ENCODE results near the gene SUGP1. TPM values are rescaled to one million over a fixed set of nuclear protein-coding genes. Genes with fewer than 3 reads are reported as not detected.

SUGP1 gene
- total RNA-seq (2021): 73.8 and 86.1 TPM in 2 replicates
- Bru-seq, nascent RNA: percentile 68 among the genes with signal in this experiment
- percentile 68 among the genes with signal in this experiment for BruChase-seq, experiment 1, labeled RNA remaining after a 2-hour chase
- percentile 73 among the genes with signal in this experiment for BruChase-seq, experiment 2, labeled RNA remaining after a 6-hour chase
- long read RNA-seq, transcript SUGP1-201 (14 exons, 2,423 nt): major isoform, 64 of 102 reads
- long read RNA-seq, partial matches to known transcripts: 17 of 102 reads
- long read RNA-seq, other reads (novel, unspliced or antisense): 17 of 102 reads

GRCh38 chr19:19320361-19321140 is at the start of gene SUGP1, which contains the start of gene MAU2:
SUGP1 (minus strand) TSS chr19:19320509; CDS start chr19:19320496, 13 bp downstream.
MAU2 (plus strand) TSS chr19:19320829; CDS start chr19:19320860, 31 bp downstream.
- no TSS peak for BruUV-seq (replicated peaks)
- Histone ChIP-seq H3K27me3 (replicated peaks; ENCODE audit: insufficient read depth, low read depth, low read length, poor library complexity) (no peaks in the 10 kb centered on the region), H3K4me1 (ENCODE audit: insufficient read depth, low read length, poor library complexity, severe bottlenecking) (peaks cover 7% of the 10 kb centered on the region), H3K27ac (ENCODE audit: low read depth, low read length, poor library complexity, severe bottlenecking) (peak within 1 kb of the TSS; percentile 95), H3K36me3 (ENCODE audit: insufficient read depth, low read length, poor library complexity, severe bottlenecking) (peaks cover 25% of the 10 kb centered on the region), H3K9me3 (ENCODE audit: low read depth, low read length, poor library complexity, severe bottlenecking) (no peaks in the 10 kb centered on the region), H3K4me3 (ENCODE audit: low read depth, low read length, poor library complexity, severe bottlenecking) (peak within 1 kb of the TSS; percentile 85)
- CTCF ChIA-PET: interaction anchor here (0.5 kb wide), 1 partner anchor 72 kb away, joined by 4 read pairs; no protein-coding TSS in a partner anchor
- peak; percentile 95 for DNase-seq (ENCODE audit: low spot score)
- TF ChIP-seq CTCF (conservative IDR thresholded peaks at IDR 0.05; ENCODE audit: low read depth, low read length): 0 out of 2 replicates have a peak, but pooled peaks have one; percentile 20
- no peak for TF ChIP-seq EZH2 (IDR thresholded peaks at IDR 0.05; ENCODE audit: borderline replicate concordance, low read depth, low read length, poor library complexity, severe bottlenecking)
- intact Hi-C loops (cut with micrococcal nuclease; ENCODE audit: unreplicated experiment): loop anchor here (1.0 kb wide), 1 partner anchor 127 kb away; no protein-coding TSS in a partner anchor
- POLR2A ChIA-PET (ENCODE audit: low non-redundant PET): no interaction called here

GRCh38 chr19:19368087-19368486 is 47.8 kb upstream of the SUGP1 start:
- TF ChIP-seq CTCF (conservative IDR thresholded peaks at IDR 0.05; ENCODE audit: low read depth, low read length) (no peak), EZH2 (IDR thresholded peaks at IDR 0.05; ENCODE audit: borderline replicate concordance, low read depth, low read length, poor library complexity, severe bottlenecking) (no peak)
- no peaks in the 10 kb centered on the region for H3K36me3 ChIP-seq (ENCODE audit: insufficient read depth, low read length, poor library complexity, severe bottlenecking)
- H3K4me3 ChIP-seq (ENCODE audit: low read depth, low read length, poor library complexity, severe bottlenecking): no peak overlapping the region
- no peak overlapping the region for H3K27ac ChIP-seq (ENCODE audit: low read depth, low read length, poor library complexity, severe bottlenecking)
- H3K27me3 ChIP-seq (replicated peaks; ENCODE audit: insufficient read depth, low read depth, low read length, poor library complexity): no peaks in the 10 kb centered on the region
- H3K4me1 ChIP-seq (ENCODE audit: insufficient read depth, low read length, poor library complexity, severe bottlenecking): peaks cover 11% of the 10 kb centered on the region
- DNase-seq (ENCODE audit: low spot score): no peak
- intact Hi-C loops (cut with micrococcal nuclease; ENCODE audit: unreplicated experiment): no loop called here
- no peaks in the 10 kb centered on the region for H3K9me3 ChIP-seq (ENCODE audit: low read depth, low read length, poor library complexity, severe bottlenecking)
- CTCF ChIA-PET: interaction anchor here (0.7 kb wide), 1 partner anchor 141 kb away, joined by 3 read pairs; no protein-coding TSS in a partner anchor
- POLR2A ChIA-PET (ENCODE audit: low non-redundant PET): no interaction called here
- BruUV-seq (replicated peaks): no TSS peak
